Peyer's patch (tissue), 4 donors: Measurements from ENCODE around the gene FILIP1L. TPM values are rescaled to one million over a fixed set of nuclear protein-coding genes. Genes with fewer than 3 reads are reported as not detected.

ENCODE experiments used
- DNase-seq, 3 donors: peaks; one replicate each; pipeline ENCODE4 v3.0.0-alpha.2; 2017 to 2019
- H3K27ac ChIP-seq, 4 donors: fragments of 200-600 bp; sonication (generic); one replicate each; pipeline ENCODE4 v1.5.1; 2016 to 2019
- H3K27me3 ChIP-seq, 2 donors: fragments of 200-600 bp; sonication (generic); one replicate each; pipeline ENCODE4 v1.5.1; 2019
- H3K36me3 ChIP-seq, 3 donors: fragments of 200-600 bp; sonication (generic); one replicate each; pipeline ENCODE4 v1.5.1; 2016 to 2019
- H3K4me1 ChIP-seq, 4 donors: fragments of 200-600 bp; sonication (generic); one replicate each; pipeline ENCODE4 v1.5.1; 2016 to 2019
- H3K4me3 ChIP-seq, 4 donors: fragments of 200-600 bp; sonication (generic); 1 replicate in 3 of 4; 2 replicates in 1 of 4; pipeline ENCODE4 v1.5.1; 2016 to 2019; ENCODE audit warnings: mild to moderate bottlenecking in 1 of 4
- H3K9me3 ChIP-seq, 4 donors: fragments of 200-600 bp; sonication (generic); one replicate each; pipeline ENCODE4 v1.5.1; 2016 to 2019; ENCODE audit warnings: mild to moderate bottlenecking in 1 of 4
- POLR2A ChIP-seq, 2 donors: fragments of 450-650 bp; IDR thresholded peaks; one replicate each; pipeline ENCODE4 v1.5.1; 2017; ENCODE audit warnings: antibody characterized with exemption in 2 of 2, mild to moderate bottlenecking in 2 of 2, moderate library complexity in 2 of 2
- total RNA-seq, 4 donors: library from RNA; depleted of rRNA; stranded (reverse); fragments of >200 nt; gene quantifications; one replicate each; pipeline ENCODE4 v1.1.0, GENCODE V29; 2016
- TF ChIP-seq, protein P1 (sequence below), 6 experiments: fragments of 450-650 bp in 4 of 6; fragments of 200-600 bp in 2 of 6; sonication (generic) in 1 of 6; IDR thresholded peaks; one replicate each; pipeline ENCODE4 v1.5.1; 2017 to 2019; ENCODE audit warnings: antibody characterized with exemption in 6 of 6, mild to moderate bottlenecking in 3 of 6, moderate library complexity in 1 of 6

The FILIP1L gene
- total RNA-seq, 4 donors from 2014 or later: 5.3 to 69.3 (median 13.1) TPM

DNA sequence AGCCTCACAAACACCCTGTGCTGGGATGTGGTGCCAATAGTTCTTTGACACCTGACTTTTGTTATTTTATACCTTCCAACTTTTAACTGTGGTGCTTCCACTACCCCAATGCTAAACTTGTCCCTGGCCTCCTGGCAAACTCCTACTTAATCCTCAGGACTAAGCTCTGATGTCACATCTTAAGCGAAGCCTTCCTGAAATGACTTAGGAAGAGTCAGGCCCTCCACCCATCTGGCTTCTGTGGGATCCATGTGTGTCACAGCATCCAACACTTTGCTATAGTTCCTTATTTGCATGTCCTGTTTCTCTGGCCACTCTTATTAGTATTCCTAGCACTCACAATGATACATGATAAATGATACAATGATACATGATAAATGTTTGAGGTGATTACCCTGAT lies 133.2 kb downstream of the FILIP1L start:
- Histone ChIP-seq H3K4me3 (no peak overlapping the region), H3K9me3 (no peaks in the 10 kb centered on the region), H3K4me1 (no peaks in the 10 kb centered on the region), H3K36me3 (no peaks in the 10 kb centered on the region), H3K27ac (no peak overlapping the region), H3K27me3 (no peaks in the 10 kb centered on the region)
- TF ChIP-seq POLR2A (IDR thresholded peaks at IDR 0.05): no peak
- TF ChIP-seq, protein P1, sequence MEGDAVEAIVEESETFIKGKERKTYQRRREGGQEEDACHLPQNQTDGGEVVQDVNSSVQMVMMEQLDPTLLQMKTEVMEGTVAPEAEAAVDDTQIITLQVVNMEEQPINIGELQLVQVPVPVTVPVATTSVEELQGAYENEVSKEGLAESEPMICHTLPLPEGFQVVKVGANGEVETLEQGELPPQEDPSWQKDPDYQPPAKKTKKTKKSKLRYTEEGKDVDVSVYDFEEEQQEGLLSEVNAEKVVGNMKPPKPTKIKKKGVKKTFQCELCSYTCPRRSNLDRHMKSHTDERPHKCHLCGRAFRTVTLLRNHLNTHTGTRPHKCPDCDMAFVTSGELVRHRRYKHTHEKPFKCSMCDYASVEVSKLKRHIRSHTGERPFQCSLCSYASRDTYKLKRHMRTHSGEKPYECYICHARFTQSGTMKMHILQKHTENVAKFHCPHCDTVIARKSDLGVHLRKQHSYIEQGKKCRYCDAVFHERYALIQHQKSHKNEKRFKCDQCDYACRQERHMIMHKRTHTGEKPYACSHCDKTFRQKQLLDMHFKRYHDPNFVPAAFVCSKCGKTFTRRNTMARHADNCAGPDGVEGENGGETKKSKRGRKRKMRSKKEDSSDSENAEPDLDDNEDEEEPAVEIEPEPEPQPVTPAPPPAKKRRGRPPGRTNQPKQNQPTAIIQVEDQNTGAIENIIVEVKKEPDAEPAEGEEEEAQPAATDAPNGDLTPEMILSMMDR (IDR thresholded peaks at IDR 0.05): no peak
- no peak for DNase-seq

GRCh38 chr3:99980606-99981005 lies 133.7 kb downstream of the FILIP1L start:
- TF ChIP-seq, protein P1 (IDR thresholded peaks at IDR 0.05): no peak
- TF ChIP-seq POLR2A (IDR thresholded peaks at IDR 0.05): no peak
- H3K4me3 ChIP-seq: no peak overlapping the region
- DNase-seq: no peak

GRCh38 chr3:99978221-99978620 lies 136.1 kb downstream of the FILIP1L start:
- no peak overlapping the region for H3K27ac ChIP-seq
- H3K27me3 ChIP-seq: no peaks in the 10 kb centered on the region
- H3K4me1 ChIP-seq: no peaks in the 10 kb centered on the region
- H3K9me3 ChIP-seq: no peaks in the 10 kb centered on the region
- no peaks in the 10 kb centered on the region for H3K36me3 ChIP-seq
- no peak for DNase-seq
- no peak overlapping the region for H3K4me3 ChIP-seq
- TF ChIP-seq POLR2A (IDR thresholded peaks at IDR 0.05): no peak
- TF ChIP-seq, protein P1 (IDR thresholded peaks at IDR 0.05): no peak

More at GRCh38 chr3:99980606-99981005, 133.7 kb downstream of the FILIP1L start:
- no peaks in the 10 kb centered on the region for H3K9me3 ChIP-seq
- H3K27ac ChIP-seq: no peak overlapping the region
- H3K36me3 ChIP-seq: no peaks in the 10 kb centered on the region
- no peaks in the 10 kb centered on the region for H3K4me1 ChIP-seq
- no peaks in the 10 kb centered on the region for H3K27me3 ChIP-seq

- TF ChIP-seq, protein P1 (IDR thresholded peaks at IDR 0.05): no peak
- TF ChIP-seq POLR2A (IDR thresholded peaks at IDR 0.05): no peak
These were observed 137.7 kb downstream of the FILIP1L start for GRCh38 chr3:99976584-99976983.

GRCh38 chr3:99974989-99975388 lies 139.3 kb downstream of the FILIP1L start:
- no peak for TF ChIP-seq POLR2A (IDR thresholded peaks at IDR 0.05)
- TF ChIP-seq, protein P1 (IDR thresholded peaks at IDR 0.05): no peak
- no peak for DNase-seq

More at GRCh38 chr3:99976584-99976983, 137.7 kb downstream of the FILIP1L start:
- no peak overlapping the region for H3K4me3 ChIP-seq
- no peak for DNase-seq
- no peaks in the 10 kb centered on the region for H3K36me3 ChIP-seq
- no peaks in the 10 kb centered on the region for H3K4me1 ChIP-seq
- H3K27ac ChIP-seq: no peak overlapping the region
- H3K27me3 ChIP-seq: no peaks in the 10 kb centered on the region
- H3K9me3 ChIP-seq: no peaks in the 10 kb centered on the region

More at GRCh38 chr3:99974989-99975388, 139.3 kb downstream of the FILIP1L start:
- Histone ChIP-seq H3K27me3 (no peaks in the 10 kb centered on the region), H3K36me3 (no peaks in the 10 kb centered on the region), H3K27ac (no peak overlapping the region), H3K9me3 (no peaks in the 10 kb centered on the region), H3K4me3 (no peak overlapping the region), H3K4me1 (no peaks in the 10 kb centered on the region)
